K562 (cell line): Measurements from ENCODE around the gene FAAP24. TPM values are rescaled to one million over a fixed set of nuclear protein-coding genes. Genes with fewer than 3 reads are reported as not detected.
"Not testable (repeated sequence)": the region's sequence is repeated elsewhere in the genome, so short reads cannot be mapped to it uniquely, and the experiment has no call there.

Experiments used
- ATAC-seq: fragments of 200-7000 bp; cut with Tn5 transposase; 3 replicates; pipeline ENCODE4 v1.9.1; 2020; ENCODE audit warnings: moderate library complexity
- BruUV-seq: library from RNA; stranded (reverse); fragments of 400-500 nt; replicated peaks from 2 replicates; lab custom pipeline; 2021; lab: Mats Ljungman, UMichigan
- CTCF ChIA-PET: fragments of 300-600 bp; formaldehyde crosslinking; extraction: SDS; loops from one replicate; lab custom pipeline; 2021; ENCODE audit warnings: low intra/inter-chr PET ratio; lab: Yijun Ruan, JAX
- POLR2A ChIA-PET: fragments of 300-600, 350-650 bp; sonication (Branson Sonifier 250); formaldehyde crosslinking; extraction: SDS; loops from one replicate; lab custom pipeline; 2021; ENCODE audit warnings: antibody characterized with exemption, inconsistent platforms; lab: Yijun Ruan, JAX
- DNase-seq, 4 experiments: peaks; one replicate each; pipeline versions ENCODE4 v3.0.0 to v3.0.0-alpha.2; 2011 to 2018; ENCODE audit warnings: low spot score in 3 of 4, mixed read lengths in 3 of 4; ENCODE audit errors: extremely low read depth in 1 of 4
- FAIRE-seq: peaks from 2 replicates; lab custom pipeline; 2011; peaks lifted over from hg19 to GRCh38; lab: Jason Lieb, UNC
- H2AFZ ChIP-seq: 2 replicates; pipeline ENCODE4 v1.6.0; 2011; ENCODE audit warnings: low read depth, low read length, control low read depth, inconsistent platforms
- H3K27ac ChIP-seq: fragments of 200-600 bp; 3 replicates; pipeline ENCODE4 v1.8.0; 2011; ENCODE audit warnings: low read depth, mild to moderate bottlenecking, control low read depth, inconsistent platforms, low read length, moderate library complexity, mixed read lengths; ENCODE audit errors: extremely low read depth
- H3K27me3 ChIP-seq, 2 experiments: fragments of 300-600 bp in 1 of 2; 2 replicates in 1 of 2; 3 replicates in 1 of 2; pipeline versions ENCODE4 v1.6.0 to v1.8.0; 2011; ENCODE audit warnings: inconsistent platforms in 2 of 2, low read length in 2 of 2, mild to moderate bottlenecking in 1 of 2, mixed read lengths in 1 of 2, moderate library complexity in 1 of 2; ENCODE audit not compliant: control insufficient read depth in 2 of 2, insufficient read depth in 2 of 2
- H3K36me3 ChIP-seq: fragments of 300-600 bp; 3 replicates; pipeline ENCODE4 v1.8.0; 2011; ENCODE audit warnings: mild to moderate bottlenecking, low read length, inconsistent platforms; ENCODE audit not compliant: control insufficient read depth, insufficient read depth
- H3K4me1 ChIP-seq, 2 experiments: fragments of 200-600 bp in 1 of 2; replicated peaks in 1 of 2; 2 replicates in 1 of 2; 3 replicates in 1 of 2; pipeline versions ENCODE4 v1.5.1 to v1.8.0; 2011; ENCODE audit warnings: inconsistent platforms in 2 of 2, low read length in 2 of 2, mild to moderate bottlenecking in 1 of 2, mixed read lengths in 1 of 2, moderate library complexity in 1 of 2; ENCODE audit not compliant: control insufficient read depth in 2 of 2, insufficient read depth in 2 of 2
- H3K4me2 ChIP-seq: 2 replicates; pipeline ENCODE4 v1.6.1; 2011; ENCODE audit warnings: low read length, control low read depth, inconsistent platforms, mixed read lengths; ENCODE audit not compliant: insufficient read depth
- H3K4me3 ChIP-seq: fragments of 200-600 bp; sonication (generic), shearing (Covaris generic); 2 replicates; pipeline ENCODE4 v1.5.1; 2016; ENCODE audit warnings: control low read depth, inconsistent platforms
- H3K79me2 ChIP-seq: fragments of 200-600 bp; 3 replicates; pipeline ENCODE4 v1.8.0; 2011; ENCODE audit warnings: low read length, inconsistent platforms; ENCODE audit not compliant: control insufficient read depth, insufficient read depth
- H3K9ac ChIP-seq, 2 experiments: 2 replicates each; pipeline versions ENCODE4 v1.6.0 to v1.6.1; 2011; ENCODE audit warnings: low read depth in 2 of 2, low read length in 2 of 2, control low read depth in 1 of 2, inconsistent platforms in 1 of 2, mild to moderate bottlenecking in 1 of 2, mixed read lengths in 1 of 2; ENCODE audit not compliant: insufficient read depth in 1 of 2
- H3K9me1 ChIP-seq: one replicate; pipeline ENCODE4 v1.6.0; 2011; ENCODE audit warnings: inconsistent platforms, mild to moderate bottlenecking, low read length, moderate library complexity; ENCODE audit not compliant: control insufficient read depth, insufficient read depth
- H3K9me3 ChIP-seq: replicated peaks from 2 replicates; pipeline ENCODE4 v1.5.1; 2011; ENCODE audit warnings: low read depth, low read length, inconsistent platforms; ENCODE audit not compliant: control insufficient read depth, insufficient read depth
- H4K20me1 ChIP-seq: replicated peaks from 2 replicates; pipeline ENCODE4 v1.6.1; 2011; ENCODE audit warnings: low read length, inconsistent platforms, mixed read lengths; ENCODE audit not compliant: control insufficient read depth, insufficient read depth
- ATF3 ChIP-seq, 2 experiments: fragments of 450-650 bp in 1 of 2; sonication (generic) in 1 of 2; formaldehyde crosslinking in 1 of 2; IDR thresholded peaks in 1 of 2; conservative IDR thresholded peaks in 1 of 2; 2 replicates each; pipeline versions ENCODE4 v1.6.1 to v1.8.1; 2016 to 2023; ENCODE audit warnings: mild to moderate bottlenecking in 2 of 2, moderate library complexity in 2 of 2, inconsistent platforms in 1 of 2, missing genetic modification reagents in 1 of 2
- CBFA2T2 ChIP-seq: fragments of 450-650 bp; conservative IDR thresholded peaks from 2 replicates; pipeline ENCODE4 v1.6.1; 2017; ENCODE audit warnings: mild to moderate bottlenecking
- CBFA2T3 ChIP-seq: fragments of 450-650 bp; IDR thresholded peaks from 2 replicates; pipeline ENCODE4 v1.6.1; 2017
- FOS ChIP-seq: IDR thresholded peaks from 3 replicates; pipeline ENCODE4 v1.6.1; 2011; ENCODE audit not compliant: insufficient read length; ENCODE audit errors: extremely low read depth
- FOXA3 ChIP-seq, 2 experiments: fragments of 450-650 bp in 1 of 2; sonication (generic) in 1 of 2; formaldehyde crosslinking; IDR thresholded peaks in 1 of 2; conservative IDR thresholded peaks in 1 of 2; 2 replicates each; pipeline versions ENCODE4 v1.4.0 to v1.8.0; 2020 to 2022; ENCODE audit warnings: mild to moderate bottlenecking in 2 of 2, missing genetic modification reagents in 1 of 2
- FOXK2 ChIP-seq, 2 experiments: fragments of 450-650 bp; IDR thresholded peaks in 1 of 2; conservative IDR thresholded peaks in 1 of 2; 2 replicates each; pipeline ENCODE4 v1.6.1; 2016; ENCODE audit warnings: low read depth in 2 of 2, mild to moderate bottlenecking in 1 of 2
- FOXP1 ChIP-seq: sonication (generic); formaldehyde crosslinking; IDR thresholded peaks from 2 replicates; pipeline ENCODE4 v1.8.0; 2022; ENCODE audit warnings: mild to moderate bottlenecking, missing genetic modification reagents
- JUND ChIP-seq, 2 experiments: IDR thresholded peaks; 2 replicates in 1 of 2; 3 replicates in 1 of 2; pipeline ENCODE4 v1.6.1; 2011; ENCODE audit warnings: borderline replicate concordance in 2 of 2, low read depth in 2 of 2, low read length in 2 of 2, improper control_type of control experiment in 1 of 2, missing biosample characterization in 1 of 2, missing genetic modification characterization in 1 of 2, missing genetic modification reagents in 1 of 2
- NCOR1 ChIP-seq: fragments of 450-650 bp; IDR thresholded peaks from 2 replicates; pipeline ENCODE4 v1.6.1; 2016; ENCODE audit warnings: mild to moderate bottlenecking, moderate library complexity
- SMARCE1 ChIP-seq: fragments of 450-650 bp; IDR thresholded peaks from 2 replicates; pipeline ENCODE4 v1.7.1; 2016; ENCODE audit warnings: mild to moderate bottlenecking
- TCF3 ChIP-seq: sonication (generic); formaldehyde crosslinking; IDR thresholded peaks from 2 replicates; pipeline ENCODE4 v1.4.0; 2020; ENCODE audit warnings: mild to moderate bottlenecking, missing genetic modification reagents
- TEAD4 ChIP-seq, 2 experiments: sonication (generic) in 1 of 2; formaldehyde crosslinking in 1 of 2; IDR thresholded peaks; 2 replicates each; pipeline versions ENCODE4 v1.6.1 to v1.8.0; 2012 to 2022; ENCODE audit warnings: borderline replicate concordance in 1 of 2, inconsistent platforms in 1 of 2, low read length in 1 of 2, mild to moderate bottlenecking in 1 of 2, missing genetic modification reagents in 1 of 2
- WGBS: fragments of 100-300 bp; shearing (Covaris generic); methylation state at CpG from one replicate; pipeline ENCODE4 v1.1.6; 2016; ENCODE audit warnings: low coverage, mixed read lengths; ENCODE audit not compliant: insufficient coverage; ENCODE audit errors: missing lambda C conversion rate; 5-methylcytosine and 5-hydroxymethylcytosine counted together
- in situ Hi-C: fragments of 300-500 bp; cut with MboI; formaldehyde crosslinking; loops from 4 replicates; pipeline ENCODE4 v1.15.0; 2018; ENCODE audit warnings: inconsistent platforms, mixed read lengths
- intact Hi-C: fragments of 100-400 bp; cut with micrococcal nuclease; formaldehyde crosslinking; loops from 2 replicates; pipeline ENCODE4 v1.14.2; 2022
- polyA plus RNA-seq, 8 experiments: library from polyadenylated mRNA; depleted of rRNA in 4 of 8; stranded (reverse) in 5 of 8; unstranded in 3 of 8; fragments of >200 nt; fragmentation: Nextera tagmentation in 2 of 8; fragmentation: Illumina TruSeq in 1 of 8; extraction: Ambion mirVana in 2 of 8; extraction: Trizol in 1 of 8; gene quantifications; 2 replicates each; pipeline versions ENCODE4 v1.2.1 to v1.2.3, GENCODE V29; 2011 to 2014; ENCODE audit warnings: inconsistent platforms in 1 of 8, missing spikeins in 1 of 8
- total RNA-seq, 7 experiments: library from RNA; depleted of rRNA in 6 of 7; stranded (reverse); fragments of >200 nt in 6 of 7; fragmentation: Illumina TruSeq in 2 of 7; extraction: Trizol in 2 of 7; gene quantifications; 2 replicates each; pipeline versions ENCODE4 v1.2.1 to v1.2.3, GENCODE V29; 2011 to 2021; ENCODE audit warnings: low replicate concordance in 1 of 7
- TF ChIP-seq, protein P1 (sequence below): sonication (generic); formaldehyde crosslinking; IDR thresholded peaks from 2 replicates; pipeline ENCODE4 v1.9.0; 2022; ENCODE audit warnings: mild to moderate bottlenecking, missing genetic modification reagents

FAAP24 gene
- total and polyA plus RNA-seq, 9 of the 15 experiments (the other 6 are each of a cell fraction or from before 2014, with no cell fraction given), result 4.6 to 21.6 (median 8.2) TPM

DNA sequence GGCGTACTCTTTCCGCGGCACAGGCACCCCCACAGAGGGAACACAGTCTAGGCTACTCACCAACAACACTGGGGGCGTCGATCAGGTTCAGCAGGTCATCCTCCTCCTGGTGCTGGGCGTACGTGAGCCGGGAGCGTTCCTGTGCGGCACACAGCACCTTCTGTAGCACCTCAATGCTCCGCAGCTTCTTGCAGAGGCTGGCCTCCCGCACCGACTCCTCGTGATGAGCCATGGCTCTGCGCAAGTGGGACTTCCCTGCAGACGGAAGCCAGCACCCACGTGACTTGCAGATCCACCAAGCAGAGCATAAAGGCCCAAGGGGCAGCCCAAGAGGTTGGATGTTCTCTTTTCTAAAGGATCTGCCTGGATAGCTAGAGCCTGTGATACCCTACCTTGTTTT, 23.9 kb downstream of the FAAP24 start:
- H3K36me3 ChIP-seq, H3K9me1 ChIP-seq, in situ Hi-C loops, H4K20me1 ChIP-seq, H3K27me3 ChIP-seq, H3K4me2 ChIP-seq, ATAC-seq, H3K4me3 ChIP-seq, H2AFZ ChIP-seq, H3K9ac ChIP-seq, FAIRE-seq, H3K9me3 ChIP-seq, H3K4me1 ChIP-seq, H3K27ac ChIP-seq, DNase-seq, intact Hi-C loops, BruUV-seq, H3K79me2 ChIP-seq, CTCF ChIA-PET: not testable (repeated sequence)
- WGBS, result 81% methylated on average over 8 of the region's 17 CpGs
- POLR2A ChIA-PET, result interaction anchor here (0.6 kb wide), 1 partner anchor 1152 kb away, joined by 4 read pairs; no protein-coding TSS in a partner anchor
- TF ChIP-seq, protein P1, sequence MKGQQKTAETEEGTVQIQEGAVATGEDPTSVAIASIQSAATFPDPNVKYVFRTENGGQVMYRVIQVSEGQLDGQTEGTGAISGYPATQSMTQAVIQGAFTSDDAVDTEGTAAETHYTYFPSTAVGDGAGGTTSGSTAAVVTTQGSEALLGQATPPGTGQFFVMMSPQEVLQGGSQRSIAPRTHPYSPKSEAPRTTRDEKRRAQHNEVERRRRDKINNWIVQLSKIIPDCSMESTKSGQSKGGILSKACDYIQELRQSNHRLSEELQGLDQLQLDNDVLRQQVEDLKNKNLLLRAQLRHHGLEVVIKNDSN (CRISPR knock-in tag), result 0 out of 2 replicates have a peak, but pooled peaks have one; percentile 14

DNA sequence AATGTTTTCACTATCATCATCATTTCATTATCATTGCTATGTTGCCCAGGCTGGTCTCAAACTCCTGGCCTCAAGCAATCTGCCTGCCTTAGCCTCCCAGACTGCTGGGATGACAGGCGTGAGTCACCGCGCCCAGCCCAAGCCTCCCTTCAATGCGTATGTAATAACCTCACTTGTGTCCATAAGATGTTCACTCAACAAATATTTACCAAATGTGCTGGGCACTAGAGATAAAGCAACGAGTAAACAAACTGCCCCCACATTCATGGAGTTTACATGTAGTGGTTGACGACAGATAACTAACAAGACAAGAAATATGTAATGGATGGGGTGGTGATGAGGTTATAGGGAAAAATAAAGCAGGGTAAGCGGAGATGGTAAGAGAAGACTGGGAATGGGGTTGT, 25.0 kb downstream of the FAAP24 start:
- peak; percentile 70 for FAIRE-seq
- peak; percentile 69 for TF ChIP-seq CBFA2T2
- peak; percentile 55; the same call in 1 of the 2 replicates for TF ChIP-seq ATF3 (IDR thresholded peaks at IDR 0.05)
- not testable (repeated sequence) for TF ChIP-seq ATF3 (CRISPR knock-in tag; conservative IDR thresholded peaks at IDR 0.05); TEAD4 (CRISPR knock-in tag; IDR thresholded peaks at IDR 0.05; ENCODE audit: borderline replicate concordance)
- TF ChIP-seq FOXK2 (conservative IDR thresholded peaks at IDR 0.05 in 1 of 2, IDR thresholded peaks at IDR 0.05 in 1 of 2; ENCODE audit: low read depth in 2 of 2), result 0 out of 4 replicates have a peak, but pooled peaks of 1 of the 2 experiments have one; percentile 14
- TF ChIP-seq JUND (IDR thresholded peaks at IDR 0.05; ENCODE audit: borderline replicate concordance, low read depth, low read length), result peak; percentile 75
- TF ChIP-seq JUND (tag; IDR thresholded peaks at IDR 0.05; ENCODE audit: borderline replicate concordance, low read depth, low read length), result peak; percentile 72; the same call in 2 of the 3 replicates
- TF ChIP-seq FOXP1 (CRISPR knock-in tag), result peak; percentile 56; the same call in 1 of the 2 replicates
- TF ChIP-seq SMARCE1, result peak; percentile 73; the same call in 1 of the 2 replicates
- peak; percentile 47; the same call in 1 of the 2 replicates for TF ChIP-seq TEAD4 (IDR thresholded peaks at IDR 0.05; ENCODE audit: low read length)
- TF ChIP-seq TCF3 (CRISPR knock-in tag), result peak; percentile 67
- peak; percentile 71 for TF ChIP-seq CBFA2T3
- peak; percentile 19 for TF ChIP-seq FOS
- TF ChIP-seq FOXA3 (CRISPR knock-in tag; conservative IDR thresholded peaks at IDR 0.05 in 1 of 2, IDR thresholded peaks at IDR 0.05 in 1 of 2), result peak; percentile 82 to 88
- TF ChIP-seq NCOR1, result peak; percentile 64

More for the DNA sequence above, 25.0 kb downstream of the FAAP24 start:
- peak; percentile 73 for ATAC-seq
- H3K9ac ChIP-seq, H3K9me1 ChIP-seq, H3K36me3 ChIP-seq, intact Hi-C loops, H3K4me2 ChIP-seq, H3K9me3 ChIP-seq, BruUV-seq, H3K4me3 ChIP-seq, H3K4me1 ChIP-seq, CTCF ChIA-PET, H4K20me1 ChIP-seq, in situ Hi-C loops, H2AFZ ChIP-seq, H3K79me2 ChIP-seq, H3K27ac ChIP-seq, H3K27me3 ChIP-seq: not testable (repeated sequence)
- peak in 1 of 4 experiments; percentile 57 for DNase-seq
- POLR2A ChIA-PET, result interaction anchor here (0.5 kb wide), 1 partner anchor 23 kb away, joined by 4 read pairs; no protein-coding TSS in a partner anchor
- 19% methylated on average over 7 of the region's 7 CpGs for WGBS
